Measurements from ENCODE around the gene SMIM33. TPM values are rescaled to one million over a fixed set of nuclear protein-coding genes. Genes with fewer than 3 reads are reported as not detected.

SMIM33 gene
- total RNA-seq, 1 experiment from 2014 or later: not detected

DNA sequence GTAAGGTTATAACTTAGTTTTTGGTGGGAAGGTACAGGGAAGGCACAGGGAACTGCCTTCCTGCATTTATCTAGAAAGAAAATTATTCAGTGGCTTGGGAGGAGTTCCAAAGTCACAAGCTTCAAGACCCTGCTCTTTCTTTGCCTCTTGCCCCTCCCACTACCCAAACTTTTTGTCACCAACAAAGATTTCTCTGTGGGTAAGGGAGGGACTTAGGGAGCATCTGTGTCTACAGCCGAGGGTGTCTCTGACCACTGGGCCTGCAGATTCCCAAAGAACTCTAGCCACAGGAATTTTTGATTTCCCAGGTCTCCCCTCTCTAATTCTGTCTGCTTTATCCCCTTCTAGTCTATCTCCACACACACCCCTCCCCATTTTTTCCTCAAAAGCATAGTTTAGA lies 10.3 kb upstream of the SMIM33 start:
- intact Hi-C loops (cut with micrococcal nuclease; ENCODE audit: unreplicated experiment): no loop called here
- H3K79me2 ChIP-seq (ENCODE audit: low read depth): no peaks in the 10 kb centered on the region
- POLR2A ChIA-PET (ENCODE audit: unreplicated experiment): interaction anchor here (0.6 kb wide), 1 partner anchor 43 kb away, joined by 29 read pairs; no protein-coding TSS in a partner anchor

DNA sequence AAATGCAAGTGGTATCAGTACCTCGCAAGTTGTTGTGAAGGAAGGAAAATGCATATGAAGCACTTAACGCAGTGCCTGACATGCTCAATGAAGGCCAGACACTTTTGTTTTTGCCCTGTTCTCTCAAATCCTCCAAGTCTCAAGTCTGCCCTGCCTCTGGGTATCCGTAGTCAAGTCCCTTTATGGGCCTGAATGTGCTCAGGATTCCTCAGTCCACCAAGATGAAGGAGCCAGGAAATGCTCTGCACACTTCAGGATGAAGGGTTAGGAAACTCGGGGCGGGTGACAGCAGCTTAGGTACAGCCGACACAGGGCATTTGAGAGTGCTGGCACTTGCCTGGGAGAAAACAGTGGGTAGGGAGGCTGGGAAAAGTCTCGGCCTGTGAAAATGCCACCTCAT lies 9.6 kb upstream of the SMIM33 start:
- no peaks in the 10 kb centered on the region for H3K79me2 ChIP-seq (ENCODE audit: low read depth)
- no peak overlapping the region for H3K4me3 ChIP-seq
- 0 out of 2 replicates have a peak, but pooled peaks cover 7% of the 10 kb centered on the region for H3K4me1 ChIP-seq (replicated peaks; ENCODE audit: insufficient read depth)
- H3K27me3 ChIP-seq (ENCODE audit: insufficient read depth, low read depth): no peaks in the 10 kb centered on the region
- H3K27ac ChIP-seq: no peak overlapping the region
- no peaks in the 10 kb centered on the region for H4K20me1 ChIP-seq (ENCODE audit: insufficient read depth)
- ChIA-PET POLR2A (ENCODE audit: unreplicated experiment) (interaction anchor here (0.5 kb wide), 1 partner anchor 21 kb away, joined by 4 read pairs; no protein-coding TSS in a partner anchor), CTCF (no interaction called here)
- H3K4me2 ChIP-seq: no peak overlapping the region
- no peaks in the 10 kb centered on the region for H3K9me2 ChIP-seq (ENCODE audit: insufficient read depth)
- intact Hi-C loops (cut with micrococcal nuclease; ENCODE audit: unreplicated experiment): no loop called here
- TF ChIP-seq EZH2 (IDR thresholded peaks at IDR 0.05; ENCODE audit: low read depth): no peak
- TF ChIP-seq, protein P1, sequence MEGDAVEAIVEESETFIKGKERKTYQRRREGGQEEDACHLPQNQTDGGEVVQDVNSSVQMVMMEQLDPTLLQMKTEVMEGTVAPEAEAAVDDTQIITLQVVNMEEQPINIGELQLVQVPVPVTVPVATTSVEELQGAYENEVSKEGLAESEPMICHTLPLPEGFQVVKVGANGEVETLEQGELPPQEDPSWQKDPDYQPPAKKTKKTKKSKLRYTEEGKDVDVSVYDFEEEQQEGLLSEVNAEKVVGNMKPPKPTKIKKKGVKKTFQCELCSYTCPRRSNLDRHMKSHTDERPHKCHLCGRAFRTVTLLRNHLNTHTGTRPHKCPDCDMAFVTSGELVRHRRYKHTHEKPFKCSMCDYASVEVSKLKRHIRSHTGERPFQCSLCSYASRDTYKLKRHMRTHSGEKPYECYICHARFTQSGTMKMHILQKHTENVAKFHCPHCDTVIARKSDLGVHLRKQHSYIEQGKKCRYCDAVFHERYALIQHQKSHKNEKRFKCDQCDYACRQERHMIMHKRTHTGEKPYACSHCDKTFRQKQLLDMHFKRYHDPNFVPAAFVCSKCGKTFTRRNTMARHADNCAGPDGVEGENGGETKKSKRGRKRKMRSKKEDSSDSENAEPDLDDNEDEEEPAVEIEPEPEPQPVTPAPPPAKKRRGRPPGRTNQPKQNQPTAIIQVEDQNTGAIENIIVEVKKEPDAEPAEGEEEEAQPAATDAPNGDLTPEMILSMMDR (conservative IDR thresholded peaks at IDR 0.05): no peak
- H3F3A ChIP-seq (ENCODE audit: insufficient read depth, low read depth): no peaks in the 10 kb centered on the region
- DNase-seq: no peak
- BruUV-seq (replicated peaks): no TSS peak
- no peaks in the 10 kb centered on the region for H3K9me3 ChIP-seq (ENCODE audit: insufficient read depth, low read depth)
- no peak overlapping the region for H2AFZ ChIP-seq
- H3K36me3 ChIP-seq (ENCODE audit: low read depth): no peaks in the 10 kb centered on the region

More for the DNA sequence above, 10.3 kb upstream of the SMIM33 start:
- TF ChIP-seq, protein P1 (conservative IDR thresholded peaks at IDR 0.05): no peak
- no peak for TF ChIP-seq EZH2 (IDR thresholded peaks at IDR 0.05; ENCODE audit: low read depth)
- BruUV-seq (replicated peaks): no TSS peak
- Histone ChIP-seq H3K27me3 (ENCODE audit: insufficient read depth, low read depth) (no peaks in the 10 kb centered on the region), H3K4me3 (no peak overlapping the region), H3K9me3 (ENCODE audit: insufficient read depth, low read depth) (no peaks in the 10 kb centered on the region), H3K36me3 (ENCODE audit: low read depth) (no peaks in the 10 kb centered on the region), H4K20me1 (ENCODE audit: insufficient read depth) (no peaks in the 10 kb centered on the region), H2AFZ (no peak overlapping the region), H3F3A (ENCODE audit: insufficient read depth, low read depth) (no peaks in the 10 kb centered on the region), H3K9me2 (ENCODE audit: insufficient read depth) (no peaks in the 10 kb centered on the region), H3K4me2 (no peak overlapping the region), H3K27ac (no peak overlapping the region), H3K4me1 (replicated peaks; ENCODE audit: insufficient read depth) (0 out of 2 replicates have a peak, but pooled peaks cover 7% of the 10 kb centered on the region)
- CTCF ChIA-PET: no interaction called here
- no peak for DNase-seq

DNA sequence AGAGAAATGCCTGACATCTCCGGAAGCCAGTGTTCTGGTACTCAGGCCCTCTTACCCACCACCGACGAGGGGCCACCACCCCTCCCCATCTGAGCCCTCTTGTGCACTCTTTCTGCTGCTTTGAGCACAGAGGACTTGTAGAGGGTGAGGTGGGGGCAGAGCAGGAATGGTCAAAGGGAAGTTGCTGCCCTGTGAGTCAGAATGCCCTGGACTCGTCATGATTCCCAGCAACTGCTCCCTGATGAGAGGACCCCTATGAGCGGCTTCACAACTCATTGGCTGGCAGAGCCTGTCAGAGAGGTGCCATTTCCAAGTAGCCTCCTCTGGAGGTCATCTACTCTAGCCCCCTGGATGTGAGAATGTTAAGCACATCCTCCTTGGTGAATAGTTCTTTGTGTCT lies 9.1 kb upstream of the SMIM33 start:
- ChIA-PET CTCF (no interaction called here), POLR2A (ENCODE audit: unreplicated experiment) (no interaction called here)
- DNase-seq: no peak
- TF ChIP-seq EZH2 (IDR thresholded peaks at IDR 0.05; ENCODE audit: low read depth): no peak
- TF ChIP-seq, protein P1 (conservative IDR thresholded peaks at IDR 0.05): no peak
- Histone ChIP-seq H3K4me1 (replicated peaks; ENCODE audit: insufficient read depth) (0 out of 2 replicates have a peak, but pooled peaks cover 7% of the 10 kb centered on the region), H4K20me1 (ENCODE audit: insufficient read depth) (no peaks in the 10 kb centered on the region), H3K79me2 (ENCODE audit: low read depth) (no peaks in the 10 kb centered on the region), H2AFZ (no peak overlapping the region), H3K27ac (no peak overlapping the region), H3K36me3 (ENCODE audit: low read depth) (no peaks in the 10 kb centered on the region), H3K4me2 (no peak overlapping the region), H3F3A (ENCODE audit: insufficient read depth, low read depth) (no peaks in the 10 kb centered on the region), H3K9me3 (ENCODE audit: insufficient read depth, low read depth) (no peaks in the 10 kb centered on the region), H3K27me3 (ENCODE audit: insufficient read depth, low read depth) (no peaks in the 10 kb centered on the region), H3K9me2 (ENCODE audit: insufficient read depth) (no peaks in the 10 kb centered on the region), H3K4me3 (no peak overlapping the region)
- intact Hi-C loops (cut with micrococcal nuclease; ENCODE audit: unreplicated experiment): no loop called here
- BruUV-seq (replicated peaks): no TSS peak
